ENCODE data around the gene RHBDL1.

RHBDL1 gene

GRCh38 chr16:694863-695354 lies 19.4 kb downstream of the RHBDL1 start:
- Histone ChIP-seq H3K79me2 (ENCODE audit: insufficient read depth, low read depth) (no peaks in the 10 kb centered on the region), H3K36me3 (ENCODE audit: insufficient read depth) (no peaks in the 10 kb centered on the region), H3K4me1 (ENCODE audit: low read depth, poor library complexity, severe bottlenecking) (peaks cover 5% of the 10 kb centered on the region), H3K9ac (no peak overlapping the region), H3K4me2 (peak overlapping the region; percentile 67; the same call in 1 of the 2 replicates), H3K27me3 (ENCODE audit: insufficient read depth, low read depth) (peaks cover 70% of the 10 kb centered on the region), H4K20me1 (ENCODE audit: insufficient read depth) (no peaks in the 10 kb centered on the region), H3K27ac (no peak overlapping the region), H3K4me3 (IDR thresholded peaks at IDR 0.05; ENCODE audit: insufficient read depth, low read depth, low read length) (no peak overlapping the region), H2AFZ (ENCODE audit: low read depth) (peak overlapping the region; percentile 44; the same call in 1 of the 2 replicates)
- TF ChIP-seq CTCF (conservative IDR thresholded peaks at IDR 0.05; ENCODE audit: low read depth, low read length), result no peak

- Histone ChIP-seq H2AFZ (ENCODE audit: low read depth) (peak overlapping the region; percentile 82; the same call in 1 of the 2 replicates), H4K20me1 (ENCODE audit: insufficient read depth) (no peaks in the 10 kb centered on the region), H3K4me3 (IDR thresholded peaks at IDR 0.05; ENCODE audit: insufficient read depth, low read depth, low read length) (no peak overlapping the region), H3K4me2 (peak overlapping the region; percentile 95), H3K4me1 (ENCODE audit: low read depth, poor library complexity, severe bottlenecking) (peaks cover 5% of the 10 kb centered on the region), H3K27ac (peak overlapping the region; percentile 28; the same call in 1 of the 2 replicates), H3K27me3 (ENCODE audit: insufficient read depth, low read depth) (peaks cover 76% of the 10 kb centered on the region), H3K9ac (peak overlapping the region; percentile 37; the same call in 1 of the 2 replicates), H3K36me3 (ENCODE audit: insufficient read depth) (no peaks in the 10 kb centered on the region), H3K79me2 (ENCODE audit: insufficient read depth, low read depth) (no peaks in the 10 kb centered on the region)
- TF ChIP-seq CTCF (conservative IDR thresholded peaks at IDR 0.05; ENCODE audit: low read depth, low read length), result no peak
These were observed 20.1 kb downstream of the RHBDL1 start for GRCh38 chr16:695355-696089.

- Histone ChIP-seq H3K4me1 (ENCODE audit: low read depth, poor library complexity, severe bottlenecking) (peaks cover 5% of the 10 kb centered on the region), H2AFZ (ENCODE audit: low read depth) (no peak overlapping the region), H3K4me3 (IDR thresholded peaks at IDR 0.05; ENCODE audit: insufficient read depth, low read depth, low read length) (no peak overlapping the region), H3K36me3 (ENCODE audit: insufficient read depth) (no peaks in the 10 kb centered on the region), H3K27ac (no peak overlapping the region), H3K79me2 (ENCODE audit: insufficient read depth, low read depth) (no peaks in the 10 kb centered on the region), H3K27me3 (ENCODE audit: insufficient read depth, low read depth) (peaks cover 82% of the 10 kb centered on the region), H3K4me2 (no peak overlapping the region), H4K20me1 (ENCODE audit: insufficient read depth) (no peaks in the 10 kb centered on the region), H3K9ac (no peak overlapping the region)
- no peak for TF ChIP-seq CTCF (conservative IDR thresholded peaks at IDR 0.05; ENCODE audit: low read depth, low read length)
These were observed 23.6 kb downstream of the RHBDL1 start for GRCh38 chr16:698911-699671.

- no peaks in the 10 kb centered on the region for H3K36me3 ChIP-seq (ENCODE audit: insufficient read depth)
- H3K9ac ChIP-seq, result no peak overlapping the region
- no peak overlapping the region for H3K27ac ChIP-seq
- no peaks in the 10 kb centered on the region for H4K20me1 ChIP-seq (ENCODE audit: insufficient read depth)
- peaks cover 5% of the 10 kb centered on the region for H3K4me1 ChIP-seq (ENCODE audit: low read depth, poor library complexity, severe bottlenecking)
- peaks cover 80% of the 10 kb centered on the region for H3K27me3 ChIP-seq (ENCODE audit: insufficient read depth, low read depth)
- H3K4me2 ChIP-seq, result no peak overlapping the region
- H3K4me3 ChIP-seq (IDR thresholded peaks at IDR 0.05; ENCODE audit: insufficient read depth, low read depth, low read length), result no peak overlapping the region
- H2AFZ ChIP-seq (ENCODE audit: low read depth), result no peak overlapping the region
- H3K79me2 ChIP-seq (ENCODE audit: insufficient read depth, low read depth), result no peaks in the 10 kb centered on the region
- TF ChIP-seq CTCF (conservative IDR thresholded peaks at IDR 0.05; ENCODE audit: low read depth, low read length), result no peak
These were observed 25.5 kb downstream of the RHBDL1 start for GRCh38 chr16:700684-701584.

Data from KMS-11 (cell line).